GM23338 (cell line): ENCODE results near the gene STAMBPL1.

ENCODE experiments used
- CREB1 ChIP-seq: fragments of 250-450 bp; sonication (Bioruptor Pico); IDR thresholded peaks from 2 replicates; pipeline ENCODE4 v1.5.0; 2020; ENCODE audit warnings: low read depth, mild to moderate bottlenecking, moderate library complexity
- CTCF ChIP-seq, 2 experiments: fragments of 200-600 bp in 1 of 2; sonication (generic) in 1 of 2; conservative IDR thresholded peaks; 2 replicates each; pipeline versions ENCODE4 v1.5.1 to v1.6.1; 2016 to 2017; ENCODE audit warnings: antibody characterized with exemption in 2 of 2, low read depth in 2 of 2, mild to moderate bottlenecking in 2 of 2, moderate library complexity in 1 of 2
- ETS1 ChIP-seq: IDR thresholded peaks from 2 replicates; pipeline ENCODE4 v1.6.1; 2016; ENCODE audit warnings: antibody characterized with exemption
- EZH2 ChIP-seq: fragments of 200-600 bp; sonication (generic); IDR thresholded peaks from one replicate; pipeline ENCODE4 v1.8.0; 2017; ENCODE audit warnings: antibody characterized with exemption, mild to moderate bottlenecking, low read depth; ENCODE audit not compliant: unreplicated experiment
- EZH2phosphoT487 ChIP-seq: fragments of 200-600 bp; sonication (generic); IDR thresholded peaks from one replicate; pipeline ENCODE4 v1.8.1; 2018; ENCODE audit warnings: antibody characterized with exemption; ENCODE audit not compliant: unreplicated experiment
- JUNB ChIP-seq: IDR thresholded peaks from one replicate; pipeline ENCODE4 v1.6.1; 2016; ENCODE audit warnings: antibody characterized with exemption; ENCODE audit not compliant: unreplicated experiment
- POLR2AphosphoS5 ChIP-seq: IDR thresholded peaks from 2 replicates; pipeline ENCODE4 v1.6.1; 2016; ENCODE audit warnings: antibody characterized with exemption, low read depth
- REST ChIP-seq: IDR thresholded peaks from one replicate; pipeline ENCODE4 v1.6.1; 2018; ENCODE audit warnings: antibody characterized with exemption; ENCODE audit not compliant: unreplicated experiment
- ZNF462 ChIP-seq: fragments of 250-450 bp; sonication (Bioruptor Pico); IDR thresholded peaks from 2 replicates; pipeline ENCODE4 v1.5.0; 2020; ENCODE audit warnings: mild to moderate bottlenecking, moderate library complexity

GRCh38 chr10:88852327-88852726 lies 27.7 kb upstream of the STAMBPL1 start:
- TF ChIP-seq CTCF (conservative IDR thresholded peaks at IDR 0.05; ENCODE audit: low read depth in 2 of 2), result no peak
- TF ChIP-seq JUNB, result no peak
- no peak for TF ChIP-seq POLR2AphosphoS5
- no peak for TF ChIP-seq ETS1
- TF ChIP-seq EZH2, result no peak
- no peak for TF ChIP-seq EZH2phosphoT487
- no peak for TF ChIP-seq ZNF462
- no peak for TF ChIP-seq REST
- no peak for TF ChIP-seq CREB1 (CRISPR knock-in tag)
